GM19023 (cell line): ENCODE data around the gene ACSF3.

Experiments
- ATAC-seq: cut with Tn5 transposase; IDR thresholded peaks from one replicate; pipeline ENCODE4 v1.9.1; 2021; ENCODE audit warnings: mild to moderate bottlenecking, moderate library complexity; ENCODE audit not compliant: unreplicated experiment

ACSF3 gene

DNA sequence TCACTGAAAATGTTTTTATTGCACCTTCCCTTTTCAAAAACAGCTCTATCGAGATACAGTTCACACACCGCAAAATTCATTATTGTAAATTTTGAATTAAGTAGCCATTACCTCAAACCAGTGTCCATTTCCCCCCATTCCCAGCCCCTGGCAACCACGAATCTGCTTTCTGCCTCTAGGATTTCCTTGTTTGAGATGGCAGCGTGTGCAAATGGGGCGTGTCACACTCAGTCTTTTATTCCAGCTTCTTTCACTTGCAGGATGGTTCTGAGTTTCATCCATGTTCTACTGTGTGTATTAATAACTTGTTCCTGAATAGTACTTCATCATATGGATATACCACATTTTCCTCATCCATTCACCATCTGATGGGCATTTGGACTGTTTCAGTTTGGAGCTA lies 14.8 kb downstream of the ACSF3 start:
- ATAC-seq: no peak

GRCh38 chr16:89110641-89111040 lies 17.0 kb downstream of the ACSF3 start:
- ATAC-seq: no peak

DNA sequence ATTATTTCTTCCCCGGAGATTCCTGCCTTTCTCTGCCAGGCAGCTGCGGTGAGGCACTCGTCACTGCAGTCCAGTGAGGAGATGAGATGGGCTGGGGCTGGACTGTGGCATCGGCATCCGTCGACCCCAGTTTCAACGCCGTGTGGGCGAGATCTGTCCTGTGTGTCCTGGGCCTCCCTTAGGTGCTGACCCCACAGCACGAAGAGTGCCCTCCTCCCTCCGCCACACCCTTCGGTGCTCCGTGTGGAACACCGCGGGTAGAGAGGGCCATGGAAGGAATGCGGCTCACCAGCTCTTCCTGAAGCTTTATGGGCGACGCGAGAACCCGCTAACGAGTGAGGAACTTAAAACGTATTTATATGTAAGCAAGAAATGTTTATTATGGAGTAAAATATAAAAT lies 17.6 kb downstream of the ACSF3 start:
- ATAC-seq: no peak

DNA sequence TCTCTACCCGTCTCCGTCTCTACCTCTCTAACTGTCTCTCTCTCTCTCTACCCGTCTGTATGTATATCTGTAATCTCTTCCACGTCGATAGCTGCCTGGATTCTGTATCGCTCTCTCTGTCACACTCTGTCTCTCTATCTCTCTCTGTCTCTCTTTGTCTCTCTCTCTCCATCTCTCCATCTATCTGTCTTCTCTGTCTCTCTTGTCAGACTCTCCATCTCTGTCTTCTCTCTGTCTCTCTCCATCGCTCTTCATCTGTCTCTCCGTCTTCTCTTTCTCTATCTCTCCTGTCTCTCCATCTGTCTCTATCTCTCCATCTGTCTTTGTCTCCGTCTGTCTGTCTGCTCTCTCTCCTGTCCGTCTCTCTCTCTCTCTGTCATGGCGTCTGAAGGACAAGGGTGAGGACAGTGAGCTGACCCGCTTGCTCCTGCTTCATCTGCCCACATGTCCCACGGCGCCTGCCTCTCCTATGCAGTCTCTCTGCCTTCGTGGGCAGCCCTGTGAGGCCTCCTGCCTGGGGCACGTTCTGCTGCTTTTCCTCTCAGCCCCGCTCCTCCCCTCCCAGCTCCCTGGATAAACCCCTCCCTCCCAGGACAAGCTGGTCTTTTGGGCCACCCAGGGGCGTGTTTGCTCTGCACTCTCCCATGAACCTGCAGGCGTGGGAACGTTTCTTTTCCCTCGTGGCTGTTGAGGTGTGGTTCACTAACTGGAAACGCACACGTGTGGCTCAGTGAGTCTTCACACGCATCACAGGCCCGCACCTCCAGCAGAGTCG lies 18.9 kb downstream of the ACSF3 start:
- ATAC-seq: no peak

- ATAC-seq: no peak
These were observed 19.5 kb downstream of the ACSF3 start for GRCh38 chr16:89113152-89113547.

- ATAC-seq: no peak
These were observed 20.0 kb downstream of the ACSF3 start for GRCh38 chr16:89113661-89114060.

DNA sequence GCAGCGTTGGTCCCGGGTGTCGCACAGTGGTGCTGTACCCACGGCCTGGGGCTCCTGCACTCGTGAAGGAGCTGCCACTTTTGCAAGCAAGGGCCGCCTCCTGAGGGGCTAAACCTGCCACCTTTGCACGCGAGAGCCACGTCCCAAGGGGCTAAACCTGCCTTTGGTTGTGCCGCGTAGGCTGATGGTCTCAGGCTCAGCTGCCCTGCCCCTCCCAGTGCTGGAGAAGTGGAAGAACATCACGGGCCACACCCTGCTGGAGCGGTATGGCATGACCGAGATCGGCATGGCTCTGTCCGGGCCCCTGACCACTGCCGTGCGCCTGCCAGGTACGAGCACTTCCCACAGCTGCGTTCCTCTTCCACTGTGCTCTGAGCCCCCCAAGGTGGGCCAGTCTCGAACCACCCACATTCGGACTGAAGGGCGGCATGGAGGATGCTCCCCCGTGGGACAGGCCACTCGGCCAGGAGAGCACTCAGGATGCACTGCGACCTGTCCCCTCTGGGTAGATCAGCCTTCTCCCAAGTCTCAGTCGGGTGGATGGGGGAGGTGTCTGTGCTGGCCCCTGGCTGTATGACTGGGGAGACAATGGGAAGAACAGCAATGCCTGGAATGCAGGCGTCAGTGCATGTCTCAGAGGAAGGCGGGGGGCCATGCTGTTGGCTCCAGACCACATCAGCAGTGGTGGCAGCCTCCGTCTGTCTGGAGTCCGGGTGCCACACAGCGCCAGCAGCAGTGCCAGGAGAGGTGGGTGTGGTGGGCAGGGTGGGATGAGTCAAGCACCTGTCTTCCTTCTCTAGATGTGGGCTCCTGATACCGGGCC lies 20.7 kb downstream of the ACSF3 start:
- no peak for ATAC-seq

GRCh38 chr16:89115216-89115861 lies 21.7 kb downstream of the ACSF3 start:
- no peak for ATAC-seq

- ATAC-seq: no peak
These were observed 22.9 kb downstream of the ACSF3 start for GRCh38 chr16:89116341-89117226.

- no peak for ATAC-seq
These were observed 23.7 kb downstream of the ACSF3 start for GRCh38 chr16:89117227-89117974.

- ATAC-seq: no peak
These were observed 24.3 kb downstream of the ACSF3 start for GRCh38 chr16:89117975-89118289.

GRCh38 chr16:89118361-89119165 lies 24.9 kb downstream of the ACSF3 start:
- ATAC-seq: no peak

GRCh38 chr16:89119166-89119621 lies 25.5 kb downstream of the ACSF3 start:
- ATAC-seq: no peak

DNA sequence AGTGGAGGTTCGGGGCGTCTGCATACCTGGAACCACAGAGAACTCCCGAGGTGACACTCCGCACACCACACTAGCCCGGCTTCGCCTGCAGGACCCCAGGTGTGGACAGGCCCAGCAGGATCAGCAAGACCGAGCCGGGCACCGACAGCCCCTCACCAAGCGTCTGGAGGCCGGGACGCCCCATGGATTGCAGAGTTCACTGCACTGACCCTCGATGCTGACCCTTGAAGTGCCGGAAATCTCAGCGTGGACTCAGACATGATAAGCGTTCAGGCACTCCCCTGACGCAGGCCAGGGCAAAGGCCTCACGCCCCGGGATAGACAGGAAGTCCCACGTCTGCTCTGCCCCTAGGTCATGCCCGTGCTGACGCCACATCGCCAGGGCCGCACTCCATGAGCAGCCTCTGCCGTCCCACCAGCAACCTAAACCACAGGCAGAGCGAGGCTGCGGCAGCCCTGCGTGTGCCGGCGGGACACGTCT lies 26.0 kb downstream of the ACSF3 start:
- ATAC-seq: no peak

- ATAC-seq: no peak
These were observed 26.6 kb downstream of the ACSF3 start for GRCh38 chr16:89120281-89120680.

DNA sequence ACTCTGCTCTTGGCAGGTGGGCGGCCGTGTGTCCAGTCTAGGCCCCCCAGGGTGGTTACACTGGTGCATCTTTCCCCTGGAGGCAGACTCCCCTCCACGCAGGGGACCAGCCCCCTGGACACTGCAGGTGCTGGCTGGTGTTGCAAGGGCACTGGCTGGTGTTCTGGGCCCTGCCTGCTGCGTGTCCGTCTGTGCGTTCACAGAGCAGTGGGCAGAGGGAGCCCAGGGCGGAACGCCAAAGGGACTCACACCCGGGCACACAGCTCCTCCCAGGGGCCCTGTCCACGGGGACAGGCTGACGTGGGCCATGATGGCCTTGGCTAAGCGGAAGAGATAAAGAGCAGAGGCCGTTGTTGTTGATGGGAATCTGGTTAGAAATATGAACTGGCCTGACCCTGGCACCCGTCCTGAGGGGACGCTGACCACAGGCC lies 27.3 kb downstream of the ACSF3 start:
- ATAC-seq: no peak

GRCh38 chr16:89121691-89122321 lies 28.2 kb downstream of the ACSF3 start:
- ATAC-seq: no peak

GRCh38 chr16:89122322-89122851 lies 28.7 kb downstream of the ACSF3 start:
- ATAC-seq: no peak
